GM23338 (cell line): ENCODE data around the gene SMOC2. TPM values are rescaled to one million over a fixed set of nuclear protein-coding genes. Genes with fewer than 3 reads are reported as not detected.
A peak's percentile ranks its signal among the peaks of the same experiment; 100 is the strongest.

Source experiments
- ATAC-seq: fragments of 200-7000 bp; cut with Tn5 transposase; 3 replicates; pipeline ENCODE4 v1.9.1; 2020
- DNase-seq: peaks from one replicate; pipeline ENCODE4 v3.0.0-alpha.2; 2015; ENCODE audit warnings: low spot score
- H2AFZ ChIP-seq: fragments of 200-600 bp; sonication (generic); 2 replicates; pipeline ENCODE4 v1.8.0; 2016; ENCODE audit warnings: antibody characterized with exemption, mild to moderate bottlenecking, moderate library complexity
- H3F3A ChIP-seq: fragments of 200-600 bp; sonication (generic); replicated peaks from 2 replicates; pipeline ENCODE4 v1.8.0; 2017; ENCODE audit warnings: antibody characterized with exemption, mixed run types, low read depth
- H3K27ac ChIP-seq: fragments of 200-600 bp; sonication (generic); 2 replicates; pipeline ENCODE4 v1.6.1; 2016; ENCODE audit warnings: low read depth
- H3K27me3 ChIP-seq: fragments of 200-600 bp; sonication (generic); 2 replicates; pipeline ENCODE4 v1.8.0; 2016; ENCODE audit warnings: mild to moderate bottlenecking, mixed run types, moderate library complexity; ENCODE audit not compliant: insufficient read depth
- H3K36me3 ChIP-seq: fragments of 200-600 bp; sonication (generic); 2 replicates; pipeline ENCODE4 v1.8.0; 2016; ENCODE audit warnings: mild to moderate bottlenecking; ENCODE audit not compliant: insufficient read depth
- H3K4me1 ChIP-seq: fragments of 200-600 bp; sonication (generic); 2 replicates; pipeline ENCODE4 v1.8.0; 2016; ENCODE audit warnings: mild to moderate bottlenecking, moderate library complexity; ENCODE audit not compliant: insufficient read depth
- H3K4me2 ChIP-seq: fragments of 200-600 bp; sonication (generic); 2 replicates; pipeline ENCODE4 v1.7.1; 2017; ENCODE audit warnings: mixed run types
- H3K4me3 ChIP-seq: fragments of 200-600 bp; sonication (generic); 2 replicates; pipeline ENCODE4 v1.6.1; 2016; ENCODE audit warnings: mixed run types
- H3K79me2 ChIP-seq: fragments of 200-600 bp; sonication (generic); replicated peaks from 2 replicates; pipeline ENCODE4 v1.8.0; 2017; ENCODE audit warnings: mild to moderate bottlenecking; ENCODE audit not compliant: insufficient read depth
- H3K9me2 ChIP-seq: fragments of 200-600 bp; sonication (generic); 2 replicates; pipeline ENCODE4 v1.8.0; 2017; ENCODE audit not compliant: insufficient read depth
- H4K20me1 ChIP-seq: fragments of 200-600 bp; sonication (generic); replicated peaks from 2 replicates; pipeline ENCODE4 v1.8.0; 2017; ENCODE audit warnings: mild to moderate bottlenecking; ENCODE audit not compliant: insufficient read depth
- H3K27ac Mint-ChIP-seq: 2 replicates; pipeline ENCODE4 v1.8.0; 2020; ENCODE audit warnings: inconsistent platforms, mild to moderate bottlenecking, moderate library complexity, mixed read lengths
- H3K27me3 Mint-ChIP-seq: 3 replicates; pipeline ENCODE4 v1.8.0; 2022; ENCODE audit warnings: low read depth, mild to moderate bottlenecking, moderate library complexity, mixed read lengths, inconsistent platforms; ENCODE audit not compliant: insufficient read depth, poor library complexity
- H3K36me3 Mint-ChIP-seq: 3 replicates; pipeline ENCODE4 v1.8.0; 2021; ENCODE audit warnings: low read depth, mild to moderate bottlenecking, inconsistent platforms, moderate library complexity, mixed read lengths
- H3K4me1 Mint-ChIP-seq: 3 replicates; pipeline ENCODE4 v1.8.0; 2020; ENCODE audit warnings: mild to moderate bottlenecking, inconsistent platforms, mixed read lengths
- H3K4me3 Mint-ChIP-seq: 3 replicates; pipeline ENCODE4 v1.8.0; 2021; ENCODE audit warnings: moderate library complexity, mild to moderate bottlenecking, inconsistent platforms, mixed read lengths
- H3K9me3 Mint-ChIP-seq: 3 replicates; pipeline ENCODE4 v1.8.0; 2020; ENCODE audit warnings: moderate library complexity, mild to moderate bottlenecking, inconsistent platforms, mixed read lengths
- CREB1 ChIP-seq: fragments of 250-450 bp; sonication (Bioruptor Pico); IDR thresholded peaks from 2 replicates; pipeline ENCODE4 v1.5.0; 2020; ENCODE audit warnings: low read depth, mild to moderate bottlenecking, moderate library complexity
- EZH2phosphoT487 ChIP-seq: fragments of 200-600 bp; sonication (generic); IDR thresholded peaks from one replicate; pipeline ENCODE4 v1.8.1; 2018; ENCODE audit warnings: antibody characterized with exemption; ENCODE audit not compliant: unreplicated experiment
- JUNB ChIP-seq: IDR thresholded peaks from one replicate; pipeline ENCODE4 v1.6.1; 2016; ENCODE audit warnings: antibody characterized with exemption; ENCODE audit not compliant: unreplicated experiment
- NANOG ChIP-seq: IDR thresholded peaks from 2 replicates; pipeline ENCODE4 v1.6.1; 2016; ENCODE audit warnings: antibody characterized with exemption, borderline replicate concordance
- STAT1 ChIP-seq: IDR thresholded peaks from one replicate; pipeline ENCODE4 v1.6.1; 2016; ENCODE audit warnings: antibody characterized with exemption; ENCODE audit not compliant: unreplicated experiment
- ZNF114 ChIP-seq: fragments of 250-450 bp; sonication (Bioruptor Pico); IDR thresholded peaks from 2 replicates; pipeline ENCODE4 v1.5.0; 2020; ENCODE audit warnings: mild to moderate bottlenecking, moderate library complexity
- ZNF331 ChIP-seq: fragments of 250-450 bp; sonication (Bioruptor Pico); IDR thresholded peaks from 2 replicates; pipeline ENCODE4 v1.5.0; 2020; ENCODE audit warnings: low read depth, mild to moderate bottlenecking, moderate library complexity
- polyA plus RNA-seq: library from polyadenylated mRNA; unstranded; fragments of >200 nt; fragmentation: Nextera tagmentation; extraction: Ambion mirVana; gene quantifications from 2 replicates; pipeline ENCODE4 v1.2.1, GENCODE V29; 2016
- total RNA-seq: library from RNA; depleted of rRNA; stranded (reverse); fragments of >200 nt; shearing (Covaris generic); gene quantifications from 2 replicates; pipeline ENCODE4 v1.2.3, GENCODE V29; 2014
- TF ChIP-seq, protein P1 (sequence below), 2 experiments: fragments of 200-600 bp in 1 of 2; sonication (generic) in 1 of 2; conservative IDR thresholded peaks; 2 replicates each; pipeline versions ENCODE4 v1.5.1 to v1.6.1; 2016 to 2017; ENCODE audit warnings: antibody characterized with exemption in 2 of 2, low read depth in 2 of 2, mild to moderate bottlenecking in 2 of 2, moderate library complexity in 1 of 2
- TF ChIP-seq, protein P2 (sequence below): IDR thresholded peaks from 2 replicates; pipeline ENCODE4 v1.6.1; 2016; ENCODE audit warnings: antibody characterized with exemption
- TF ChIP-seq, protein P3 (sequence below): IDR thresholded peaks from one replicate; pipeline ENCODE4 v1.6.1; 2018; ENCODE audit warnings: antibody characterized with exemption; ENCODE audit not compliant: unreplicated experiment
- TF ChIP-seq, protein P4 (sequence below): fragments of 250-450 bp; sonication (Bioruptor Pico); IDR thresholded peaks from 2 replicates; pipeline ENCODE4 v1.5.0; 2020; ENCODE audit warnings: mild to moderate bottlenecking, moderate library complexity

Gene SMOC2
- total and polyA plus RNA-seq, 2 experiments from 2014 or later = 4.3 to 6.5 TPM

DNA sequence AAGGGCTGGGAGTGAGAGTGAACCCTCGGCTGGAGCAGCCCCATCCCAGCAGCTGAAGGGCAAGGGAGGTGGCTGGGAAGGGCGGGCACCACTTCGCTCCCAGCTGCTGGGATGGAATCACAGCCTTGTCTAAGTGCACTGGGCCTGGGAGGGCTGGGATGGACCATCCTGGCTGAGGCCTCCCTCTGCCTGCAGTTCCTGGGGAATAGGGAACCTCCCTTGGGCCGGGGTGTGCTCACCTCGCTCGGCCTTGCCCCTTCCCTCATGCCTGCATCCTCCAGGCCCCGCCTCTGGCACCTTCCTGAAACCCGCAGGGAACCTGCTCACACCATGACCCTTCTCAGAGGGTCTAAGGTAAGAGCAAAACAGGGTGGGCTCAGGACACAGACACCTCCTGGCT lies 53.7 kb downstream of the SMOC2 start:
- Histone ChIP-seq H3K79me2 (no peaks in the 10 kb centered on the region), H3K36me3 (no peaks in the 10 kb centered on the region), H3K27me3 (no peaks in the 10 kb centered on the region), H3K27ac (no peak overlapping the region), H3K4me3 (no peak overlapping the region), H3K9me2 (no peaks in the 10 kb centered on the region), H2AFZ (no peak overlapping the region), H3K4me1 (peaks cover 4% of the 10 kb centered on the region; the same call in 1 of the 2 replicates), H4K20me1 (no peaks in the 10 kb centered on the region), H3F3A (no peaks in the 10 kb centered on the region), H3K4me2 (no peak overlapping the region)
- Mint-ChIP-seq H3K27me3 (peaks cover 3% of the 10 kb centered on the region), H3K4me1 (peaks cover 22% of the 10 kb centered on the region), H3K27ac (no peak overlapping the region), H3K36me3 (no peaks in the 10 kb centered on the region), H3K4me3 (no peak overlapping the region), H3K9me3 (no peaks in the 10 kb centered on the region)
- DNase-seq (no peak), ATAC-seq (peak; percentile 18)
- TF ChIP-seq, protein P1, sequence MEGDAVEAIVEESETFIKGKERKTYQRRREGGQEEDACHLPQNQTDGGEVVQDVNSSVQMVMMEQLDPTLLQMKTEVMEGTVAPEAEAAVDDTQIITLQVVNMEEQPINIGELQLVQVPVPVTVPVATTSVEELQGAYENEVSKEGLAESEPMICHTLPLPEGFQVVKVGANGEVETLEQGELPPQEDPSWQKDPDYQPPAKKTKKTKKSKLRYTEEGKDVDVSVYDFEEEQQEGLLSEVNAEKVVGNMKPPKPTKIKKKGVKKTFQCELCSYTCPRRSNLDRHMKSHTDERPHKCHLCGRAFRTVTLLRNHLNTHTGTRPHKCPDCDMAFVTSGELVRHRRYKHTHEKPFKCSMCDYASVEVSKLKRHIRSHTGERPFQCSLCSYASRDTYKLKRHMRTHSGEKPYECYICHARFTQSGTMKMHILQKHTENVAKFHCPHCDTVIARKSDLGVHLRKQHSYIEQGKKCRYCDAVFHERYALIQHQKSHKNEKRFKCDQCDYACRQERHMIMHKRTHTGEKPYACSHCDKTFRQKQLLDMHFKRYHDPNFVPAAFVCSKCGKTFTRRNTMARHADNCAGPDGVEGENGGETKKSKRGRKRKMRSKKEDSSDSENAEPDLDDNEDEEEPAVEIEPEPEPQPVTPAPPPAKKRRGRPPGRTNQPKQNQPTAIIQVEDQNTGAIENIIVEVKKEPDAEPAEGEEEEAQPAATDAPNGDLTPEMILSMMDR (conservative IDR thresholded peaks at IDR 0.05; ENCODE audit: low read depth in 2 of 2) = no peak
- TF ChIP-seq, protein P2, sequence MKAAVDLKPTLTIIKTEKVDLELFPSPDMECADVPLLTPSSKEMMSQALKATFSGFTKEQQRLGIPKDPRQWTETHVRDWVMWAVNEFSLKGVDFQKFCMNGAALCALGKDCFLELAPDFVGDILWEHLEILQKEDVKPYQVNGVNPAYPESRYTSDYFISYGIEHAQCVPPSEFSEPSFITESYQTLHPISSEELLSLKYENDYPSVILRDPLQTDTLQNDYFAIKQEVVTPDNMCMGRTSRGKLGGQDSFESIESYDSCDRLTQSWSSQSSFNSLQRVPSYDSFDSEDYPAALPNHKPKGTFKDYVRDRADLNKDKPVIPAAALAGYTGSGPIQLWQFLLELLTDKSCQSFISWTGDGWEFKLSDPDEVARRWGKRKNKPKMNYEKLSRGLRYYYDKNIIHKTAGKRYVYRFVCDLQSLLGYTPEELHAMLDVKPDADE = no peak
- TF ChIP-seq ZNF114 = no peak
- TF ChIP-seq ZNF331 (CRISPR knock-in tag) = no peak
- TF ChIP-seq EZH2phosphoT487 = no peak
- TF ChIP-seq CREB1 (CRISPR knock-in tag) = no peak
- TF ChIP-seq, protein P3, sequence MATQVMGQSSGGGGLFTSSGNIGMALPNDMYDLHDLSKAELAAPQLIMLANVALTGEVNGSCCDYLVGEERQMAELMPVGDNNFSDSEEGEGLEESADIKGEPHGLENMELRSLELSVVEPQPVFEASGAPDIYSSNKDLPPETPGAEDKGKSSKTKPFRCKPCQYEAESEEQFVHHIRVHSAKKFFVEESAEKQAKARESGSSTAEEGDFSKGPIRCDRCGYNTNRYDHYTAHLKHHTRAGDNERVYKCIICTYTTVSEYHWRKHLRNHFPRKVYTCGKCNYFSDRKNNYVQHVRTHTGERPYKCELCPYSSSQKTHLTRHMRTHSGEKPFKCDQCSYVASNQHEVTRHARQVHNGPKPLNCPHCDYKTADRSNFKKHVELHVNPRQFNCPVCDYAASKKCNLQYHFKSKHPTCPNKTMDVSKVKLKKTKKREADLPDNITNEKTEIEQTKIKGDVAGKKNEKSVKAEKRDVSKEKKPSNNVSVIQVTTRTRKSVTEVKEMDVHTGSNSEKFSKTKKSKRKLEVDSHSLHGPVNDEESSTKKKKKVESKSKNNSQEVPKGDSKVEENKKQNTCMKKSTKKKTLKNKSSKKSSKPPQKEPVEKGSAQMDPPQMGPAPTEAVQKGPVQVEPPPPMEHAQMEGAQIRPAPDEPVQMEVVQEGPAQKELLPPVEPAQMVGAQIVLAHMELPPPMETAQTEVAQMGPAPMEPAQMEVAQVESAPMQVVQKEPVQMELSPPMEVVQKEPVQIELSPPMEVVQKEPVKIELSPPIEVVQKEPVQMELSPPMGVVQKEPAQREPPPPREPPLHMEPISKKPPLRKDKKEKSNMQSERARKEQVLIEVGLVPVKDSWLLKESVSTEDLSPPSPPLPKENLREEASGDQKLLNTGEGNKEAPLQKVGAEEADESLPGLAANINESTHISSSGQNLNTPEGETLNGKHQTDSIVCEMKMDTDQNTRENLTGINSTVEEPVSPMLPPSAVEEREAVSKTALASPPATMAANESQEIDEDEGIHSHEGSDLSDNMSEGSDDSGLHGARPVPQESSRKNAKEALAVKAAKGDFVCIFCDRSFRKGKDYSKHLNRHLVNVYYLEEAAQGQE = no peak
- TF ChIP-seq, protein P4, sequence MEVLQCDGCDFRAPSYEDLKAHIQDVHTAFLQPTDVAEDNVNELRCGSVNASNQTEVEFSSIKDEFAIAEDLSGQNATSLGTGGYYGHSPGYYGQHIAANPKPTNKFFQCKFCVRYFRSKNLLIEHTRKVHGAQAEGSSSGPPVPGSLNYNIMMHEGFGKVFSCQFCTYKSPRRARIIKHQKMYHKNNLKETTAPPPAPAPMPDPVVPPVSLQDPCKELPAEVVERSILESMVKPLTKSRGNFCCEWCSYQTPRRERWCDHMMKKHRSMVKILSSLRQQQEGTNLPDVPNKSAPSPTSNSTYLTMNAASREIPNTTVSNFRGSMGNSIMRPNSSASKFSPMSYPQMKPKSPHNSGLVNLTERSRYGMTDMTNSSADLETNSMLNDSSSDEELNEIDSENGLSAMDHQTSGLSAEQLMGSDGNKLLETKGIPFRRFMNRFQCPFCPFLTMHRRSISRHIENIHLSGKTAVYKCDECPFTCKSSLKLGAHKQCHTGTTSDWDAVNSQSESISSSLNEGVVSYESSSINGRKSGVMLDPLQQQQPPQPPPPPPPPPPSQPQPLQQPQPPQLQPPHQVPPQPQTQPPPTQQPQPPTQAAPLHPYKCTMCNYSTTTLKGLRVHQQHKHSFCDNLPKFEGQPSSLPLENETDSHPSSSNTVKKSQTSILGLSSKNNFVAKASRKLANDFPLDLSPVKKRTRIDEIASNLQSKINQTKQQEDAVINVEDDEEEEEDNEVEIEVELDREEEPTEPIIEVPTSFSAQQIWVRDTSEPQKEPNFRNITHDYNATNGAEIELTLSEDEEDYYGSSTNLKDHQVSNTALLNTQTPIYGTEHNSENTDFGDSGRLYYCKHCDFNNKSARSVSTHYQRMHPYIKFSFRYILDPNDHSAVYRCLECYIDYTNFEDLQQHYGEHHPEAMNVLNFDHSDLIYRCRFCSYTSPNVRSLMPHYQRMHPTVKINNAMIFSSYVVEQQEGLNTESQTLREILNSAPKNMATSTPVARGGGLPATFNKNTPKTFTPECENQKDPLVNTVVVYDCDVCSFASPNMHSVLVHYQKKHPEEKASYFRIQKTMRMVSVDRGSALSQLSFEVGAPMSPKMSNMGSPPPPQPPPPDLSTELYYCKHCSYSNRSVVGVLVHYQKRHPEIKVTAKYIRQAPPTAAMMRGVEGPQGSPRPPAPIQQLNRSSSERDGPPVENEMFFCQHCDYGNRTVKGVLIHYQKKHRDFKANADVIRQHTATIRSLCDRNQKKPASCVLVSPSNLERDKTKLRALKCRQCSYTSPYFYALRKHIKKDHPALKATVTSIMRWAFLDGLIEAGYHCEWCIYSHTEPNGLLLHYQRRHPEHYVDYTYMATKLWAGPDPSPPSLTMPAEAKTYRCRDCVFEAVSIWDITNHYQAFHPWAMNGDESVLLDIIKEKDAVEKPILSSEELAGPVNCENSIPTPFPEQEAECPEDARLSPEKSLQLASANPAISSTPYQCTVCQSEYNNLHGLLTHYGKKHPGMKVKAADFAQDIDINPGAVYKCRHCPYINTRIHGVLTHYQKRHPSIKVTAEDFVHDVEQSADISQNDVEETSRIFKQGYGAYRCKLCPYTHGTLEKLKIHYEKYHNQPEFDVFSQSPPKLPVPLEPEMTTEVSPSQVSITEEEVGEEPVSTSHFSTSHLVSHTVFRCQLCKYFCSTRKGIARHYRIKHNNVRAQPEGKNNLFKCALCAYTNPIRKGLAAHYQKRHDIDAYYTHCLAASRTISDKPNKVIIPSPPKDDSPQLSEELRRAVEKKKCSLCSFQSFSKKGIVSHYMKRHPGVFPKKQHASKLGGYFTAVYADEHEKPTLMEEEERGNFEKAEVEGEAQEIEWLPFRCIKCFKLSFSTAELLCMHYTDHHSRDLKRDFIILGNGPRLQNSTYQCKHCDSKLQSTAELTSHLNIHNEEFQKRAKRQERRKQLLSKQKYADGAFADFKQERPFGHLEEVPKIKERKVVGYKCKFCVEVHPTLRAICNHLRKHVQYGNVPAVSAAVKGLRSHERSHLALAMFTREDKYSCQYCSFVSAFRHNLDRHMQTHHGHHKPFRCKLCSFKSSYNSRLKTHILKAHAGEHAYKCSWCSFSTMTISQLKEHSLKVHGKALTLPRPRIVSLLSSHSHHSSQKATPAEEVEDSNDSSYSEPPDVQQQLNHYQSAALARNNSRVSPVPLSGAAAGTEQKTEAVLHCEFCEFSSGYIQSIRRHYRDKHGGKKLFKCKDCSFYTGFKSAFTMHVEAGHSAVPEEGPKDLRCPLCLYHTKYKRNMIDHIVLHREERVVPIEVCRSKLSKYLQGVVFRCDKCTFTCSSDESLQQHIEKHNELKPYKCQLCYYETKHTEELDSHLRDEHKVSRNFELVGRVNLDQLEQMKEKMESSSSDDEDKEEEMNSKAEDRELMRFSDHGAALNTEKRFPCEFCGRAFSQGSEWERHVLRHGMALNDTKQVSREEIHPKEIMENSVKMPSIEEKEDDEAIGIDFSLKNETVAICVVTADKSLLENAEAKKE (CRISPR knock-in tag) = no peak
- no peak for TF ChIP-seq JUNB
- TF ChIP-seq NANOG = no peak
- TF ChIP-seq STAT1 = no peak
